EH (cell line): ENCODE results near the gene TCOF1.

ENCODE experiments used
- DNase-seq: peaks from one replicate; pipeline ENCODE4 v3.0.0-alpha.2; 2015; ENCODE audit warnings: low read depth

TCOF1 gene

GRCh38 chr5:150352244-150353031, 5.1 kb upstream of the TCOF1 start:
- peak; percentile 38 for DNase-seq

GRCh38 chr5:150353032-150353675, 4.3 kb upstream of the TCOF1 start:
- DNase-seq: no peak

GRCh38 chr5:150355791-150356190, 1.7 kb upstream of the TCOF1 start:
- DNase-seq: no peak

GRCh38 chr5:150356575-150357294, 762 bp upstream of the TCOF1 start:
- DNase-seq: no peak

- peak; percentile 40 for DNase-seq
Measured at GRCh38 chr5:150358261-150359095, 981 bp downstream of the TCOF1 start.

GRCh38 chr5:150361301-150361700, 3.8 kb downstream of the TCOF1 start:
- DNase-seq: no peak

- no peak for DNase-seq
Measured at GRCh38 chr5:150363185-150363584, 5.7 kb downstream of the TCOF1 start.

- no peak for DNase-seq
Measured at GRCh38 chr5:150364004-150364403, 6.5 kb downstream of the TCOF1 start.

- DNase-seq: no peak
Measured at GRCh38 chr5:150368526-150368925, 11.0 kb downstream of the TCOF1 start.

- no peak for DNase-seq
Measured at GRCh38 chr5:150372639-150373038, 15.1 kb downstream of the TCOF1 start.

- DNase-seq: no peak
Measured at GRCh38 chr5:150374651-150375050, 17.2 kb downstream of the TCOF1 start.

- DNase-seq: peak; percentile 92
Measured at GRCh38 chr5:150376799-150377771, 19.6 kb downstream of the TCOF1 start.

- DNase-seq: peak; percentile 99
Measured at GRCh38 chr5:150377964-150378694, 20.6 kb downstream of the TCOF1 start.

- DNase-seq: no peak
Measured at GRCh38 chr5:150384701-150385100, 27.2 kb downstream of the TCOF1 start.

GRCh38 chr5:150386024-150386855, 28.7 kb downstream of the TCOF1 start:
- DNase-seq: no peak

- no peak for DNase-seq
Measured at GRCh38 chr5:150389531-150390266, 32.2 kb downstream of the TCOF1 start.

GRCh38 chr5:150391064-150391834, 33.8 kb downstream of the TCOF1 start:
- DNase-seq: no peak

GRCh38 chr5:150391986-150392385, 34.5 kb downstream of the TCOF1 start:
- DNase-seq: no peak
